GM13977 (cell line): ENCODE results near the gene CCDC122.
"Not testable (repeated sequence)": the region's sequence is repeated elsewhere in the genome, so short reads cannot be mapped to it uniquely, and the experiment has no call there.

Experiments used
- DNase-seq: peaks from one replicate; pipeline ENCODE4 v3.0.0; 2012; ENCODE audit warnings: low spot score
- CTCF ChIP-seq: IDR thresholded peaks from 2 replicates; pipeline ENCODE4 v1.5.1; 2012; ENCODE audit warnings: mild to moderate bottlenecking, control low read depth; ENCODE audit not compliant: insufficient read depth; ENCODE audit errors: extremely low read depth, missing control alignments
- in situ Hi-C: fragments of 300-500 bp; cut with MboI; formaldehyde crosslinking; loops from one replicate; pipeline ENCODE4 v1.12.0; 2022; ENCODE audit warnings: low sequenced_read_pairs, low pct_unique_long_range_greater_than_20kb, mixed read lengths, inconsistent platforms; ENCODE audit not compliant: unreplicated experiment

The CCDC122 gene

DNA sequence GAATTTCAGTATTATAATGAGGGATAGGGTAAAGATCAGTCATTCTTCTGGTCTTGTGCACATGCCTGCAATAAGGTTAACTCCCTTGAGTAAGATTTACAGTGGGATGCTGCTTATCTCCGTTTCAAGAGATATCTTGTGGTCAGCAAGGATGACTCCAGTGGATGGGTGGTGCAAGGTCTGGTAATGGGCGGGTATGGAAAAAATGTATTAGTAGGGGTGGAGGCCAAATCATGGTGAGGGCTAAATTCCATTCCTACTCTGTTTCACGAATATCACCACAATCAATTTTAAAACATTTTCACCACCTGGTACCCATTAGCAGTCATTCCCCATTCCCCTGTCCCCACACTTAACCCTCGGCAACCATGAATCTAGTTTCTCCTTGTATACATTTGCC, 40.6 kb downstream of the CCDC122 start:
- DNase-seq = no peak
- in situ Hi-C loops = no loop called here
- no peak for TF ChIP-seq CTCF

- in situ Hi-C loops = no loop called here
- no peak for DNase-seq
- no peak for TF ChIP-seq CTCF
These were observed 43.8 kb downstream of the CCDC122 start for GRCh38 chr13:43835701-43836100.

- no peak for DNase-seq
- in situ Hi-C loops = no loop called here
- no peak for TF ChIP-seq CTCF
These were observed 48.5 kb downstream of the CCDC122 start for GRCh38 chr13:43831088-43831487.

- in situ Hi-C loops = no loop called here
- TF ChIP-seq CTCF = no peak
These were observed 49.1 kb downstream of the CCDC122 start for GRCh38 chr13:43830497-43830881.

DNA sequence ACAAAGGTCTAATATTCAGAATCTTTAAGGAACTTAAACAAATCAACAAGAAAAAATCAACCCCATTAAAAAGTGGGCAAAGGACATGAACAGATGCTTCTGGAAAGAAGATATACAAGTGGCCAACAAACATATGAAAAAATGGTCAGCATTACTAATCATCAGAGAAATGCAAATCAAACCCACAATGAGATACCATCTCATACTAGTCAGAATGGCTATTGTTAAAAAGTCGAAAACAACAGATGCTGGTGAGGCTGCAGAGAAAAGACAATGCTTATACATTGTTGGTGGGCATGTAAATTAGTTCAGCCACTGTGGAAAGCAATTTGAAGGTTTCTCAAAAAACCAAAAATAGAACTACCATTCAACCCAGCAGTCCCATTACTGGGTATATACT, 54.9 kb downstream of the CCDC122 start:
- in situ Hi-C loops = loop anchor here (25.0 kb wide), 1 partner anchor 737 kb away; no protein-coding TSS in a partner anchor
- not testable (repeated sequence) for DNase-seq

More at GRCh38 chr13:43830497-43830881, 49.1 kb downstream of the CCDC122 start:
- DNase-seq = no peak

GRCh38 chr13:43822969-43823368, 56.6 kb downstream of the CCDC122 start:
- in situ Hi-C loops = loop anchor here (25.0 kb wide), 1 partner anchor 736 kb away; no protein-coding TSS in a partner anchor
- no peak for DNase-seq

GRCh38 chr13:43816401-43816889, 63.1 kb downstream of the CCDC122 start:
- no peak for TF ChIP-seq CTCF
- in situ Hi-C loops = loop anchor here (25.0 kb wide), 1 partner anchor 729 kb away; no protein-coding TSS in a partner anchor
- DNase-seq = no peak

More at GRCh38 chr13:43822969-43823368, 56.6 kb downstream of the CCDC122 start:
- no peak for TF ChIP-seq CTCF
